LNCaP clone FGC (cell line): ENCODE measurements around the gene PLD2.

ENCODE experiments used
- DNase-seq: peaks from one replicate; pipeline ENCODE4 v3.0.0-alpha.2; 2011; ENCODE audit warnings: low read depth
- H3K4me3 ChIP-seq: 2 replicates; pipeline ENCODE4 v1.5.1; 2011; ENCODE audit warnings: mild to moderate bottlenecking, low read depth, low read length, control low read depth
- TF ChIP-seq, protein P1 (sequence below): IDR thresholded peaks from 2 replicates; pipeline ENCODE4 v1.5.1; 2012; ENCODE audit warnings: mild to moderate bottlenecking; ENCODE audit not compliant: control insufficient read depth, insufficient read depth; ENCODE audit errors: extremely low read depth

Gene PLD2

GRCh38 chr17:4849011-4849536, 42.1 kb downstream of the PLD2 start:
- TF ChIP-seq, protein P1, sequence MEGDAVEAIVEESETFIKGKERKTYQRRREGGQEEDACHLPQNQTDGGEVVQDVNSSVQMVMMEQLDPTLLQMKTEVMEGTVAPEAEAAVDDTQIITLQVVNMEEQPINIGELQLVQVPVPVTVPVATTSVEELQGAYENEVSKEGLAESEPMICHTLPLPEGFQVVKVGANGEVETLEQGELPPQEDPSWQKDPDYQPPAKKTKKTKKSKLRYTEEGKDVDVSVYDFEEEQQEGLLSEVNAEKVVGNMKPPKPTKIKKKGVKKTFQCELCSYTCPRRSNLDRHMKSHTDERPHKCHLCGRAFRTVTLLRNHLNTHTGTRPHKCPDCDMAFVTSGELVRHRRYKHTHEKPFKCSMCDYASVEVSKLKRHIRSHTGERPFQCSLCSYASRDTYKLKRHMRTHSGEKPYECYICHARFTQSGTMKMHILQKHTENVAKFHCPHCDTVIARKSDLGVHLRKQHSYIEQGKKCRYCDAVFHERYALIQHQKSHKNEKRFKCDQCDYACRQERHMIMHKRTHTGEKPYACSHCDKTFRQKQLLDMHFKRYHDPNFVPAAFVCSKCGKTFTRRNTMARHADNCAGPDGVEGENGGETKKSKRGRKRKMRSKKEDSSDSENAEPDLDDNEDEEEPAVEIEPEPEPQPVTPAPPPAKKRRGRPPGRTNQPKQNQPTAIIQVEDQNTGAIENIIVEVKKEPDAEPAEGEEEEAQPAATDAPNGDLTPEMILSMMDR = no peak
- no peak overlapping the region for H3K4me3 ChIP-seq
- DNase-seq = no peak

- peak; percentile 11 for DNase-seq
- H3K4me3 ChIP-seq = no peak overlapping the region
- TF ChIP-seq, protein P1 = no peak
Measured at GRCh38 chr17:4850246-4850645, 43.3 kb downstream of the PLD2 start.

DNA sequence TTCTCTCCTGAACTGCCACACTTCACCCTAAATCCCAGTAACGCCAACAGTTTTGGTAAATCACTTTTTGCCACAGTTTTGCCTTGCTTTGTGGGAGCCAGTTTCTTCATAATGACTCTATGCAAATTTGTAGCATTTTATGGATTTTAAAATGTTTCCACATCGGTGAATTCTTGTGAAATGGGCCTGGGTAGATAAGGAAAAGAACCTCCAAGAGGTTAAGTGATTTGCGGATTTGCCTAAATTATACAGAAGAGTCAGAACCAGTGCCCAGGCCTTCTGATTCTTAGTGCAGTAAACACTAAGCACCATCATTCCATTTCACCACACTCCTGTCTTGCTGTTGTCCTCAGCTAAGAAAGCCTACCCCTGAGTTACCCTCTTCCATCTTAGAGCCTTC, 44.1 kb downstream of the PLD2 start:
- no peak overlapping the region for H3K4me3 ChIP-seq
- TF ChIP-seq, protein P1 = no peak
- DNase-seq = no peak

GRCh38 chr17:4852567-4853207, 45.7 kb downstream of the PLD2 start:
- no peak for DNase-seq
- no peak overlapping the region for H3K4me3 ChIP-seq
- TF ChIP-seq, protein P1 = no peak

DNA sequence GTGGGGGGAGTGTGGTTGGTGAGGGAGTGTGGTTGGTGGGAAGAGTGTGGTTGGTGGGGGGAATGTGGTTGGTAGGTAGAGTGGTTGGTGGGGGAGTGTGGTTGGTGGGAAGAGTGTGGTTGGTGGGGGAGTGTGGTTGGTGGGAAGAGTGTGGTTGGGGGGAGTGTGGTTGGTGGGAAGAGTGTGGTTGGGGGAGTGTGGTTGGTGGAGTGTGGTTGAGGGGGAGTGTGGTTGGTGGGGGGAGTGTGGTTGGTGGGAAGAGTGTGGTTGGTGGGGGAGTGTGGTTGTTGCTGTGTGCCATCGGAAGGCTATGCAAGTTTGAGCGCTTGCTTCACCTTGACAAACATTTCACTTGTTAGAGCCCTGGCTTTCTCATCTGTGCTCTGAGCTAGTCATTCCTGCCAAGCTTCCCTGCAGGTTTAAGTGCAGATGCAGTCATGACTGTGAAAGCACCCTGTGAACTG, 46.3 kb downstream of the PLD2 start:
- DNase-seq = no peak

DNA sequence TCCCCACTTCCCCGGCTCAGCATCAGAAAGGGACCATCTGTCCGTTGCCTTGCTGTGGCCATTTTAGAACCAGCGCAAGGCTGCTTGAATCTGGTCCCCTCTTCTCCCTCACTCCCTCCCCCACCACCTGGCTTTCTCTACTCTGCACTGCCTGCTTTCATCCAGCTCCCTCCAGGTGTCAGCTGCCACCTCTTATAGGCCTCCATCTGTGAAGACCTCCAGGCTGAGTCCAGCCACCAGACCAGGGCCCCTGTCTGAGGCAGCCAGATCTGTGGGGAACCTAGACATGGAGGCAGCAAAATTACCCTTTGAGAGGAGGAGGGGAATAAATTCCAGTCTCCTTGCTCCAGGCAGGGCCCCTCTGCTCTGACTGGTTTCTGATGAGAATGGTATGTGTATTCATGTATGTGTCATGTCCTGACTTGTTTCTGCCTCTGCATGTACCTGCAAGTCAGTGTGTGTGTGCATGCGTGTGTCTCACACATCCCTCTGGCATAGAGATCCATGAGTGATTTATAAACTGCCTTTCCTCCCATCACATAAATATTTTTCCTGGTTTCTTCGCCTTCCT, 47.2 kb downstream of the PLD2 start:
- no peak overlapping the region for H3K4me3 ChIP-seq
- no peak for DNase-seq
- TF ChIP-seq, protein P1 = no peak

More for the DNA sequence above, 46.3 kb downstream of the PLD2 start:
- no peak overlapping the region for H3K4me3 ChIP-seq
- TF ChIP-seq, protein P1 = no peak

- H3K4me3 ChIP-seq = no peak overlapping the region
- TF ChIP-seq, protein P1 = no peak
- DNase-seq = no peak
Measured at GRCh38 chr17:4856271-4856936, 49.5 kb downstream of the PLD2 start.
